Activated naive CD8-positive, alpha-beta T cell treated with anti-CD3 and anti-CD28 coated beads for 36 hours (primary cell): ENCODE measurements around the gene NUMA1. TPM values are rescaled to one million over a fixed set of nuclear protein-coding genes. Genes with fewer than 3 reads are reported as not detected.

Source experiments
- DNase-seq: peaks from one replicate; pipeline ENCODE4 v3.0.0; 2021
- H3K27ac Mint-ChIP-seq: one replicate; pipeline ENCODE4 v1.8.0; 2022; ENCODE audit warnings: mild to moderate bottlenecking, moderate library complexity, mixed read lengths
- H3K27me3 Mint-ChIP-seq: one replicate; pipeline ENCODE4 v1.8.0; 2022; ENCODE audit warnings: mild to moderate bottlenecking, mixed read lengths
- H3K36me3 Mint-ChIP-seq: one replicate; pipeline ENCODE4 v1.8.0; 2021; ENCODE audit warnings: mild to moderate bottlenecking, mixed read lengths
- H3K4me1 Mint-ChIP-seq: one replicate; pipeline ENCODE4 v1.8.0; 2021; ENCODE audit warnings: mixed read lengths
- H3K4me3 Mint-ChIP-seq: one replicate; pipeline ENCODE4 v1.8.0; 2022; ENCODE audit warnings: mild to moderate bottlenecking, moderate library complexity, mixed read lengths
- H3K9me3 Mint-ChIP-seq: one replicate; pipeline ENCODE4 v1.8.0; 2022; ENCODE audit warnings: mixed read lengths
- total RNA-seq, 2 experiments: library from RNA; stranded (reverse); gene quantifications; one replicate each; pipeline ENCODE4 v1.2.3, GENCODE V29; 2021

NUMA1 gene
- total RNA-seq, 2 experiments from 2014 or later = 120 to 121 TPM

DNA sequence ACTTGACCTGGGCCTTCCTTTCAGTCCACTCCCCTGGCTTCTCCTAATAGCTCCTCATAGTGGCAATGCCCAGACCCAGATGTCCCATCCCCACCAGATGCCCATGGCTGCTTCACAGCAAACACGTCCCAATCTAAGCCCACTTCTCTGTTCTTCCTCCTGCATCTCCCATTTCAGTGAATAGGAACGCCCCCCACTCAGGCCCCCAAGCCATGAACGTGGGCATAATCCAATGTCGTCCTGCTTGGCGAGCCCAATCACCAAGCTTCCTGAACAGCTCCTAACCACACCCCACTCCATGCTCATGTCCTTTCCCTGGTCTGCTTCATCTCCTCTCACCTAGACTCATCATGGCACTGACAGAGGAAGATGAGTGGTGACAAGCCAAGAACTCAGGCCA lies 72.8 kb downstream of the NUMA1 start:
- no peaks in the 10 kb centered on the region for H3K27me3 Mint-ChIP-seq
- no peaks in the 10 kb centered on the region for H3K9me3 Mint-ChIP-seq
- no peak for DNase-seq
- H3K4me1 Mint-ChIP-seq = no peaks in the 10 kb centered on the region
- H3K4me3 Mint-ChIP-seq = no peak overlapping the region
- H3K36me3 Mint-ChIP-seq = peaks cover 12% of the 10 kb centered on the region
- peak overlapping the region; percentile 47 for H3K27ac Mint-ChIP-seq

DNA sequence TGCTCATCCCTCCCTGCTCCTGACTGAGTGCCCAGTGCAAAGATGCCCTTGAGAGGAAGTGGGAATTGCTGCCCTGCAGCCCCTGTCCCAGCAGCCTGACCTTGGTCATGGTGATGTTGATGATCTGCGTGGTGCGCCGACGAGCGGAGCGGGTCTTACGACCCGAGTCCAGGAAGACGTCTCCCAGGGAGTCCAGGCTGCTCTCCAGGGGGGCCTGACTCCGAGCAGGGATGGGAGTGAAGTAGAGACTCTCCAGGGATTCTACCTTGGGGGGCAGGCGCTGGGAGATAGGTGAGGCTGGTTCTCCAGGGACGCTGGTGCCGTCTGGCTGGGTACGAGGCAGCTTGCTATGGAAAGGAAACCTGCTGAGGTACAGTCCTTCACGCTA lies 73.3 kb downstream of the NUMA1 start:
- Mint-ChIP-seq H3K9me3 (no peaks in the 10 kb centered on the region), H3K4me1 (no peaks in the 10 kb centered on the region), H3K27me3 (no peaks in the 10 kb centered on the region), H3K27ac (peak overlapping the region; percentile 2), H3K36me3 (peaks cover 13% of the 10 kb centered on the region), H3K4me3 (no peak overlapping the region)
- no peak for DNase-seq

DNA sequence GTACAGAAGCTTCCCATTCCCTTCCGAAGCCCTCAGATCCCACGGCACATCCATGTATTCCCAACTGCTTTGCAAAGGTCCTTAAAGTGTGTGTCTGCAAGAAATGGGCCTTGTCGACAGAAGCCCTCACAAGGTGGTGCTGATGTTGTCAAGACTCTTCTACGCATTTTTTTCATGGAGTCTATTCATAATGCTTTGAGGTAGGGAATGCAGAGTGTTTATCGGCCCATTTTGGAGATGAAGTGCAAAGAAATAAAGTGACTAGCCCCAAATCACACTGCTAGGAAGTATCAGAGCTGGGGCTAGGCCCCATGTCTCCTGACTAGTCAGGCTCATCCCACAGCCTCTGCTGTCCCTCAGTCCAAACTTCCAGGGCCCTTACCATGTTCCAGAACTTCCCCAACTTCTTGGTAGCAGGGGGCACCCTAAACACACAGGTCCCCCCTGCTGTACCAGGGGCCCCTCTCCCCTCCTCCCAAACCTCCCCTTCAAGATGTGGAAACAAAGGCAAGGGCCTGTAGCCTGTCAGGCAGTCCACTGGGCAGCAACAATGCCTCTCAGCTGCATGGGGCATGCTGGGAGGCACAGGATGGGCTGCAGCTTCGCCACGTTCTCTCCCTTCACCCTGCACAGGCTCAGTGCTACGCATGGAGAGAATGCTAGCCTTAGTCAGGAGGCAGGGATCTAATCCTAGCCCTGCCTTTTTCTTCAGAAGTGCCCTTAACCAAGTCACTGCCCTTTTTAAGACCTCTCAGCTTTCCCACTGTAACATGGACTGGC lies 73.8 kb downstream of the NUMA1 start:
- Mint-ChIP-seq H3K36me3 (peaks cover 16% of the 10 kb centered on the region), H3K4me3 (no peak overlapping the region), H3K27me3 (no peaks in the 10 kb centered on the region), H3K9me3 (no peaks in the 10 kb centered on the region), H3K4me1 (no peaks in the 10 kb centered on the region), H3K27ac (no peak overlapping the region)
- no peak for DNase-seq

DNA sequence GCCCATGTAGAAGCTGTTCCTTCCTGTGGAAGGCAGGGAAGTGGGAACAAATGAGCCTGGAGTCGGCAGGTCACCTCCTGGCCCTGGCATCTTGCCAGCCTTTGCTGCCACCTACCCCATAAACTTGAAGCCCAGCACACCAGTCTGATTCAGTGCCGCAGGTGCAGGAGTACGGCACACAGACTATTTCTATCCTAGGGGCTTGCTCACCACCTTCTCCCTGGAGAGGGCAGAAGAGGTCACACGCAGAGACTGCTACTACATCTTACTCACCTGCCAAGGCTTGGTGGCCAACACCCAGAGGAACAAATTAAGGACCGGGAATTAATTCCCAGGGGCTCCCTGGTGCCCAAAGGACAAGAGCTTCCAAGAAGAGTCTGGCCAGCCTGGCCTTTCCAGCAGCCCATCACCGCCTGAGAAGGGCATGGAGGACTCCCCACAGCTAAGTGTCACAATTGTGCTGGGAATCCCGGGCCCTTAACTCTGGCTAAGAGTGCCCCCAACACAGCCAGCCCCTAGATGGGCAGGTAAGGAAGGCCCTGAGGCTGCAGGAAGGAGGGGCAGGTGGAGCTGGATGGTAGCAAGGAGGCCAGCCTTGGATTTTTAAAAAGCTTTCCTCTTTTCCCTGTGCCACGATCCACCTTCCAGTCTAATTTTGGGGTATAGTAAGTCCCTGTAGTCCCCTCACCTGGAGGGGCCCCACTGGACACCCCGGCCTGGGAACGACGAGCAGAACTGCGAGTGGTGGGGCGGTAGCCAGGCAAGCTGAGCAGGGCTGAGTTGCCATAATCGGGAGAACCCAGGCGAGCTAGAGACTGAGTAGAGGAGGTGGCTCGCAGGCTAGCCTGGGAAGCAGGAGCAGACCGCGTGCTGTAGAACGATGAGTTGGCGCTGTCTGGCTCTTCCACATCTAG lies 74.7 kb downstream of the NUMA1 start:
- Mint-ChIP-seq H3K27me3 (no peaks in the 10 kb centered on the region), H3K9me3 (no peaks in the 10 kb centered on the region), H3K4me3 (no peak overlapping the region), H3K36me3 (peaks cover 16% of the 10 kb centered on the region), H3K4me1 (no peaks in the 10 kb centered on the region), H3K27ac (no peak overlapping the region)
- DNase-seq = no peak

DNA sequence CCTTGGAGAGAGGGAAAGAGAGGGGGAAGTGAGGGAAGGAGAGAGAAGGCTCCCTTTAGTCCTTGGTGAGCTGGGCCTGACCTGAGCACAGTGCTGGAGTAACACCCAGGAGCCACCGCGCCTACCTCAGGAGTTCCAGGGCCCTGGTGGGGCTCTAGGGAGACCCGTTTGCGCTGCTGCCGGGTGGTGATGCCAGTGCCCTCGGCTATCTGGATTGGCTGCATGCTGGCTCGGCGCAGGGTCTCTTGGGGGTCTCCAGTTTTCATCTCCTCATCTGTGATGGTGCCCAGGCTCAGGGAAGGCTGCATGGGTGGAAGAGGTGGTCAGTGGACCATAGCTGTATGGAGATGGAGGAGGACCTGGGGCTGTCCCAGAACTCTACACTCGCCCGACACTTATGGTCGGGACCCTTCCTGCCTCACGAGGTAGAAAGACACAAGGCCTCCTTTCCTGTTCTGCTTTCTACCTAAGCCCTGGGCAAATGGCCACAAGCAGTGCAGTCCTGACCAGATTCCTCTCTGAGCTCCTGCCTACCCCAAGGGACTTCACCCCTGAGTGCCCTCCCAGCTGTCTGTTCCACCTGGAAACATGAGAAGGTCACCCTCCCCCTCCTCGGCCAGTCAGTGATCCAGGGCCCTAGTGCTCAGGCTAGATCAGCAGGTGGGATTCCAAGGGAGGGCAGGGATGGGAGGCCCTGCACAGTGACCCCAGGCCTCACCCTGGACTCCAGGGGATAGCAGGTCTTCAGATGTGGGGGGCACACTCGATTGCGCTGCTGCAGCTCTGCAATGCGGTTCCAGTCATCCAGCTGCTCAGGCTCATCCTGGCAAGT lies 75.6 kb downstream of the NUMA1 start:
- Mint-ChIP-seq H3K9me3 (no peaks in the 10 kb centered on the region), H3K27me3 (no peaks in the 10 kb centered on the region), H3K4me1 (peaks cover 2% of the 10 kb centered on the region), H3K36me3 (peaks cover 16% of the 10 kb centered on the region), H3K4me3 (no peak overlapping the region), H3K27ac (no peak overlapping the region)
- no peak for DNase-seq

DNA sequence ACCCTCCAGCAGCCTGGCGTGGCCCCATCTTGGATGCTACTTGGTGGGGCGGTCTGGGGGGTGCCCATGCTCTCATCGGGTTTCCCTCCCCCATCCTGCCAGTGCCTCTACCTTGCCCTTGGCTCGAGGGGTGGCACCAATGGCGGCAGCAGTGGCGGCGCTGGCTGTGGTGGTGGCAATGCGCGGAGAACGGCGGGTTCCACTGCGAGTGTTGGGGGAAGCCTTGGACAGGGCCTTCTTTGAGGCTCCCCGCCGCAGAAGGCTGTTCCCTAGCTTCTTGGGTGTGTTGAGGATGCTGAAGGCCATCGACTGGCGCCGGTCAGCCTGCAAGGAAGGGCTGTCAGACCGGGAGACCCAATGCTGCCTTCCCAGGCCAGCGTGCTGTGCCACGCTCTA lies 76.6 kb downstream of the NUMA1 start:
- H3K4me1 Mint-ChIP-seq = peaks cover 11% of the 10 kb centered on the region

DNA sequence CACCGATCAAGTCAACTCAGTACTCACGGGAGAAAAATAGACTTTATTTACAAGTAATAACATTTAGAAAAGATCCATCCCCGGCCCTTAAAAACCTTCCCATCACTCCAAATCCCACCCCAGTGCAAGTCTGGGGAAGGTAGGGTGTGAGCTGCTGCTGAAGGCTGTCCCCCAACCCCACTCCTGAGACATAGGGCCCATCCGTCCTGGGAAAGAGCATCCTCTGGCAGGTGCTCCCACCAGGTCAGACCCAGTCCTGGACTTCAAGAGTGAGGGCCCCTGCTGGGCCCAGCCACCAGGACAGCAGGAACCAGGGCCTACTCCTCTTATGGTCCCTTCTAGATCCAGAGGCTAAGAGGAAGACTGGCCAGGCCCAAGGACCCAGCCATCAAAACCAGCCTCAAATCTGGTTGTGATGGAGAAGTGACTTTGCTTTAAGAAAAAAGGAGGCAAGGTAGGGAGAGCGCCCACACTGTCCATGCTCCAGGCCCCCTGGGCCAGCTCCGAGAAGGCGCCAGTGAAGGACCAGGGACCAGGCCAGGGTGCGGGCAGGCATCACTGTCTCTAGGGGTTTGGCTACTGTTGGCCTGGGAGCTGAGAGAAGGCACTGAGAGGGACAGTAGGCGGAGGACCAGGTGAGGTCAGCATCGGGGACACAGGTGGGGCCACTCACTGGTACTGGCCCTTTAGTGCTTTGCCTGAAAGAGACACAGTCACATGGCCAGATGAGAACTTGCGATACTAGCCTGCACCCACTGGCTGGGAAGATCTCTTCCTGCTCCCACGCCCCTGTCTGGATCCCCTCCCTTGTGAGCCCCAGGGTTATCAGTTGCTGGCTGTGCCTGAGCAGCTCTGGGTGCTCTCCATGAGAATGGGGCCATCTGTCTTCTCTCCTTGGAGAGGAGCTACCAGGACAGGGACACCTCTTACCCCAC lies 77.2 kb downstream of the NUMA1 start:
- no peak for DNase-seq
- H3K4me1 Mint-ChIP-seq = peaks cover 18% of the 10 kb centered on the region
- H3K36me3 Mint-ChIP-seq = peaks cover 29% of the 10 kb centered on the region
- H3K27me3 Mint-ChIP-seq = no peaks in the 10 kb centered on the region
- no peak overlapping the region for H3K4me3 Mint-ChIP-seq
- H3K9me3 Mint-ChIP-seq = no peaks in the 10 kb centered on the region
- peak overlapping the region; percentile 70 for H3K27ac Mint-ChIP-seq

More for the DNA sequence above, 76.6 kb downstream of the NUMA1 start:
- peak overlapping the region; percentile 70 for H3K27ac Mint-ChIP-seq
- no peak for DNase-seq
- H3K36me3 Mint-ChIP-seq = peaks cover 23% of the 10 kb centered on the region
- no peaks in the 10 kb centered on the region for H3K9me3 Mint-ChIP-seq
- H3K27me3 Mint-ChIP-seq = no peaks in the 10 kb centered on the region
- H3K4me3 Mint-ChIP-seq = no peak overlapping the region

DNA sequence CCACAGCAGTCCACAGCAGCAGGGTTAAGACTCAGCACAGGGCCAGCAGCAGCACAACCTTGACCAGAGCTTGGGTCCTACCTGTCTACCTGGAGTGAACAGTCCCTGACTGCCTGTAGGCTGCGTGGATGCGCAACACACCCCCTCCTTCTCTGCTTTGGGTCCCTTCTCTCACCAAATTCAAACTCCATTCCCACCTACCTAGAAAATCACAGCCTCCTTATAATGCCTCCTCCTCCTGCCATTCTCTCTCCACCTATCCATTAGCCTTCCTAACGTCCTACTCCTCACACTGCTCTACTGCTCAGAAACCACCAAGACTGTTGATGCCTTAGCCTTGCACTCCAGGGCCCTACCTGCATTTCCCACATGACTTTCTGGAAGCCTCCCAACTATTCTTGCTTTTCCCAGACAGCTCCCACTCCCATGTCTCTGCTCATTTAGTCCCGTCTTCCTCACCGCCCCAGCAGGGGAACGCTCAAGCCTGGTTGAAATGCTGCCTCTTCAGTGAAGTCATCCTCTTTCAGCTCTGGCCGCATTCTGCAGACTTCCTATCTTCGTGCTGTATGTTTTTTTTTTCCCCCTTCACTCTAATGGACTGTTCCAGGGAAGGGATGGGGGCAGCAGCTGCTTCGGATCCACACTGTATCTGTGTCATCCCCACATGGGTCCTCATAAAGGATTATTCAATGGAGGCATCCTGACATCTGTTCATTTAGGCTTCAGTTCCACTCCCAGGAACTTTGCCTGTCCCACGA lies 78.3 kb downstream of the NUMA1 start:
- H3K4me1 Mint-ChIP-seq = peaks cover 22% of the 10 kb centered on the region
- peak overlapping the region; percentile 3 for H3K27ac Mint-ChIP-seq
- no peaks in the 10 kb centered on the region for H3K27me3 Mint-ChIP-seq
- H3K36me3 Mint-ChIP-seq = peaks cover 30% of the 10 kb centered on the region
- DNase-seq = no peak
- H3K4me3 Mint-ChIP-seq = no peak overlapping the region
- no peaks in the 10 kb centered on the region for H3K9me3 Mint-ChIP-seq

DNA sequence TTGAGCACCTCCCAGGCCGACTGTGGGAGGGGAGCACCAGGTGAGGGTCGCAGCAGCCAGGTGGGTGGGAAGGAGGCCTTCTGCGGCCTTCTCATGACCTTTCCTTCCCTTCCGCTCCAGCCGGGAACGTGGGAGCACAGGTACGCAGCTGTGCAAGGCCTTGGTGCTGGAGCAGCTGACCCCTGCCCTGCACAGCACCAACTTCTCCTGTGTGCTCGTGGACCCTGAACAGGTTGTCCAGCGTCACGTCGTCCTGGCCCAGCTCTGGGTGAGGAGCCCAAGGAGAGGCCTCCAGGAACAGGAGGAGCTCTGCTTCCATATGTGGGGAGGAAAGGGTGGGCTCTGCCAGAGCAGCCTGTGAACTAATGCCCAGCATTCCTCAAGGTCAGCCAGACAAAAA lies 79.1 kb downstream of the NUMA1 start:
- H3K36me3 Mint-ChIP-seq = peaks cover 31% of the 10 kb centered on the region
- H3K27ac Mint-ChIP-seq = no peak overlapping the region
- peaks cover 22% of the 10 kb centered on the region for H3K4me1 Mint-ChIP-seq
- H3K9me3 Mint-ChIP-seq = no peaks in the 10 kb centered on the region
- no peak for DNase-seq
- H3K4me3 Mint-ChIP-seq = no peak overlapping the region
- no peaks in the 10 kb centered on the region for H3K27me3 Mint-ChIP-seq

DNA sequence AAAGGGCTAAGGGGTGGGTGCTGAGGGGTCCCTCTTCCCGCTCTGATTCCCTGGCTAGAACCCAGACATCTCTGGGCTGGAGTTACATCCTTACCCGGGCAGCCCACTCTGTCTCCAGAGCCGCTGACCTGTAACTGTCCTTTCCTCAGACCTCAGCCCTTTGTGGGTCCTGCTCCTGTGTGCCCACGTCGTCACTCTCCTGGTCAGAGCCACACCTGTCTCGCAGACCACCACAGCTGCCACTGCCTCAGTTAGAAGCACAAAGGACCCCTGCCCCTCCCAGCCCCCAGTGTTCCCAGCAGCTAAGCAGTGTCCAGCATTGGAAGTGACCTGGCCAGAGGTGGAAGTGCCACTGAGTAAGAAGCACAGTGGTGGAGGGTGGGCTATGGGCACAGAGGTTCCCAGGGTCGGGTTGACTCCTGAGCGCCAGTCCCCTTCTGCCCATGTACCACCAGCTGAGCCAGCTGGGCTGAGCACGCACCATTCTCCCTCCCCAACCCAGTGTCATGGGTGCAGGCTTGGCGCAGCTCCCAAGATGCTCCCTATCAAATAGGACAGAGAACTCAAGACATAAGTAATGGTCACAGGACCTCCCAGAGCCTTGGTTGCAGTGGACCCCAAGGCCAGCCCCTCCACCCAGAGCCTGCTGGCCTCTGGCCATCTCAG lies 80.0 kb downstream of the NUMA1 start:
- no peak for DNase-seq
- Mint-ChIP-seq H3K4me3 (no peak overlapping the region), H3K4me1 (peaks cover 22% of the 10 kb centered on the region), H3K9me3 (no peaks in the 10 kb centered on the region), H3K27ac (peak overlapping the region; percentile 32), H3K27me3 (no peaks in the 10 kb centered on the region), H3K36me3 (peaks cover 29% of the 10 kb centered on the region)

DNA sequence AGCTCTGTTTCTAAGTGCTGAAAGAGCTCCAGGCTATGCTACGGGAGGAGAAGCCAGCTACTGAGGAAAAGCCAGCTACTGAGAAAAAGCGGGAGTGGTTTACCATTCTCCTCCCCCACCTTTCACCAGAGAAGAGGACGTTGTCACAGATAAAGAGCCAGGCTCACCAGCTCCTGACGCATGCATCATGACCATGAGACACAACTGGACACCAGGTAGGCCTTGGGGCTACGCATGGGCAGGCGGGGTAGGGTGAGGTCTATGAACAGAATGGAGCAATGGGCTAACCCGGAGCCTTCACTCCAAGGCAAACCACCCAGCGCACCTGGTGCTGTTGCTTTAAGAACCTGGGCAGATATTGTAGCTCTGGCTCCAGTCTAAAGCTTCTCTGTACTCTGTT lies 80.5 kb downstream of the NUMA1 start:
- H3K4me1 Mint-ChIP-seq = peaks cover 22% of the 10 kb centered on the region
- no peaks in the 10 kb centered on the region for H3K27me3 Mint-ChIP-seq
- H3K36me3 Mint-ChIP-seq = peaks cover 29% of the 10 kb centered on the region
- H3K9me3 Mint-ChIP-seq = no peaks in the 10 kb centered on the region
- no peak for DNase-seq
- peak overlapping the region; percentile 89 for H3K27ac Mint-ChIP-seq
- H3K4me3 Mint-ChIP-seq = no peak overlapping the region

DNA sequence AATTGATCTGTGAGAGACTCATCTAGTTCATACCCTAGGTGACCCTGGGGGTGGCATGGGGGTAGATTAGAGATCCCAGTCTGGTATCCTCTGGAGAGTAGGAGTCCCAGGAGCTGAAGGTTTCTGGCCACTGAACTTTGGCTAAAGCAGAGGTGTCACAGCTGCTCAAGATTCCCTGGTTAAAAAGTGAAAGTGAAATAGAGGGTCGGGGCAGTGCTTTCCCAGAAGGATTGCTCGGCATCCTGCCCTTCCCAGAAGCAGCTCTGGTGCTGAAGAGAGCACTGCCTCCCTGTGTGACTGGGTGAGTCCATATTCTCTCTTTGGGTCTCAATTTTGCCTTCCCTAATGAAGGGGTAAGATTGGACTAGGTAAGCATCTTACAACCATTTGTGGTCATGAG lies 81.0 kb downstream of the NUMA1 start:
- no peak for DNase-seq
- H3K27ac Mint-ChIP-seq = peak overlapping the region; percentile 89
- H3K4me1 Mint-ChIP-seq = peaks cover 22% of the 10 kb centered on the region
- H3K36me3 Mint-ChIP-seq = peaks cover 29% of the 10 kb centered on the region
- no peaks in the 10 kb centered on the region for H3K27me3 Mint-ChIP-seq
- no peaks in the 10 kb centered on the region for H3K9me3 Mint-ChIP-seq
- H3K4me3 Mint-ChIP-seq = peak overlapping the region; percentile 62

DNA sequence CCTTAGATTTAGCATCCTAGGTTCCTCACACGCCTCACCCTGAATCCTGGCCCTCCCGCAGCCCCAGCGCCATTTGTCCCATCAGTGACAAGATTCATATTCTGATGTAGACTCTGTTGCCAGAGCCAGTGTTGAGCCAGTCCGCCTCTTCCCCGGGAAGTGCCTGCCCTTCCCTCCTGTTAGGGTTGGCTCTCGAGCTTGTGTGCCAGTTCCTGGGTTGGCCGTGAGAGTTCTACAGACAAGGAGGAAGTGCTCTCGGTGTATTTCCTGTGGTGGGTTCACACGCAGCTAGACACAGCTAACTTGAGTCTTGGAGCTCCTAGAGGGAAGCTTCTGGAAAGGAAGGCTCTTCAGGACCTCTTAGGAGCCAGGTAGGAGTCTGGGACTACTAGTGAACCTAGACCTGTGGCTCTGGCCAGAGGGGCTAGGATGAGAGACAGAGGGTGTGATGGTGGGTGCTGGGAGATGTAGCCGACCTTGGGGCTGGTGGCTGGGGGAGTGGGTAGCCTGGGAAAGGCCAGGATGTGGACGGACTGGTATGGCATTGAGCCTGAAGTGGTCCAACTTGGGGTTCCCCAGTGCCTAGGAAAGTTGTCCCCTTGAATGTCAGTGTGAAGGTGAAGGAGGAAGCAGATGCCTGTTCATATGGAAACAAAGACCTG lies 81.6 kb downstream of the NUMA1 start, which contains the start of gene IL18BP:
IL18BP (plus strand) TSS at position 261 of the 662 bp plus-strand sequence. CDS start 1,076 bp downstream, outside the sequence.
- no peaks in the 10 kb centered on the region for H3K9me3 Mint-ChIP-seq

More for the DNA sequence above, 81.6 kb downstream of the NUMA1 start, which contains the start of gene IL18BP:
- peaks cover 25% of the 10 kb centered on the region for H3K36me3 Mint-ChIP-seq
- peak within 1 kb of the TSS; percentile 62 for H3K4me3 Mint-ChIP-seq
- H3K27me3 Mint-ChIP-seq = no peaks in the 10 kb centered on the region
- no peak for DNase-seq
- peak within 1 kb of the TSS; percentile 89 for H3K27ac Mint-ChIP-seq
- peaks cover 22% of the 10 kb centered on the region for H3K4me1 Mint-ChIP-seq
